ENCODE results near the gene SULT4A1.
A peak's percentile ranks its signal among the peaks of the same experiment; 100 is the strongest.
"Not testable (repeated sequence)": the region's sequence is repeated elsewhere in the genome, so short reads cannot be mapped to it uniquely, and the experiment has no call there.

SULT4A1 gene, protein sequence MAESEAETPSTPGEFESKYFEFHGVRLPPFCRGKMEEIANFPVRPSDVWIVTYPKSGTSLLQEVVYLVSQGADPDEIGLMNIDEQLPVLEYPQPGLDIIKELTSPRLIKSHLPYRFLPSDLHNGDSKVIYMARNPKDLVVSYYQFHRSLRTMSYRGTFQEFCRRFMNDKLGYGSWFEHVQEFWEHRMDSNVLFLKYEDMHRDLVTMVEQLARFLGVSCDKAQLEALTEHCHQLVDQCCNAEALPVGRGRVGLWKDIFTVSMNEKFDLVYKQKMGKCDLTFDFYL

DNA sequence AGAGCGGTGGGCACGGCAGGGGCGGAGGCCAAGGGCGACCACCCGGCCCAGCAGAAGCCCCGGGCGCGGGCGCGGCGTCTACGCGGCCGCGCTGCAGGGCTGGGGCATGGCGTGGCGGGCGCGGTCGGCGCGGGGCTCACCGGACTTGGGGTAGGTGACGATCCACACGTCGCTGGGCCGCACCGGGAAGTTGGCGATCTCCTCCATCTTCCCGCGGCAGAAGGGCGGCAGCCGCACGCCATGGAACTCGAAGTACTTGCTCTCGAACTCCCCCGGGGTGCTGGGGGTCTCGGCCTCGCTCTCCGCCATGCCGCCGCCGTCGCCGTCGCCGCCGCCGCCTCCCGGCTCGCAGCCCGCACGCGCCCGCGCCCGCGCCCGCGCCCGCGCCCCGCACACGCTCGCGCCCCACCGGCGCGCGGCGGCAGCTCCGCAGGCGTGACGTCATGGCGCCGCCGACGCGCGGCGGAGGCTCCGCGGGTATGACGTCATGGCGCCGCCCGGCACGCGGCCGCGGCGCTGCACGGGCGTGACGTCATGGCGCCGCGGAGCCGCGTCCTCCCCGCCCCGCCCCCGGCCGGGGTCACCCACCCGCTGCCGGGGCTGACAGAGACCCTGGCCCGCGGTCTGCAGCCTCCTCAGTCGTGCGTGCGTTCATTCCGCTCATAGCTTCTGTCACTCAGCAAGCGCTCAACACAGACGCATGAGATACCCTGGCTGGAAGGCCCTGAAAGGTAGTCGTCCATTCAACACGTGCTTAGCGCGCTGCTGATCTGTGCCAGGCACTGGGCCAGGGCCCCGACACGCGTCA lies at the start of gene SULT4A1:
Gene SULT4A1, minus strand, starts transcription at position 440 of the 808 bp plus-strand sequence. Its CDS starts 131 bp downstream, at position 309.
- peak in 5 of 10 donors; percentile 10 to 92 (median 80) for DNase-seq

DNA sequence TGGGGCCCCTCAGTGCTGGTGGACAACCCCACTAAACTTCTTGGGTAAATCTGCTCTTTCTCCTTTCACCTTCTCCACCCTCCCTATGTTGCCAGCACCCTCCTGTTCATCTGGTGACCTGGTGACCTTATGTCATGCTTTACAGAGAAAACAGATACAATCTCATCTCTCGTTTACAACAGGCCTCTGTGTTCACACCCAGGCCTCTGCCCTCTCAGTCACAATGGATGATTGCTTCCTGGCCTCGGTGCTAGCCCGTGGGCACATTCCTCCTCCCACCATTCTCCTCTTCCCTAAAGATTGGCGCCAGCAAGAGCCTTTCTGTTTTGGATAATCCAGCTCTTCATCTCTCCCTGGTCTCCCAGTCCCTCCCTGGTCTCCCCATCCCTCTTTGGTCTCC lies 49.0 kb upstream of the SULT4A1 start:
- DNase-seq, result no peak
- intact Hi-C loops (cut with DNase I), result no loop called here

More for the DNA sequence above, at the start of gene SULT4A1:
- intact Hi-C loops (cut with DNase I), result no loop called here

DNA sequence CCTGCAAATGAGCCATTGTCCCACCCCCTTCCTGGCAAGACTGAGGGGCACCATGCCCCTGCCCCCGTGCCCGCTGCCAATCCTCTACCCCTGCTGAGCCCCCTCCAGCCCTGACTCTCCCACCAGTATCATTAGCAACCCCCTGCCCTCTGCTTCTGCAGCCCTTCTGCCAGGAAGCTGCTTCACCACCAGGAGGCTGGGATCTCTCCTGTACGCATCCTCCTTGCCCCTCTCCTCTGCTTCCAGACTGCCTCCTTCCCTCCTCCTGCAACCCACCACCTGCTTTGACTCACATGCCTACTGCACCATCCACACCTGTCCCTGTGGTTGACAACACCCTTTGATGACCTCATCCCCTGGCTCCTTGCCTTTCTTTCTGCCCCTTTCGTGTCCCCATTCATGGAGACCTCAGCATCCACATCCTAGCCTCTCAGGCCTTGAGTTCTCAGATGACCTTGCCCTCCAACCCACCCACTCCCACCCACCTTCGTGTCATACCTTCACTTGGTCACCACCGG lies 47.9 kb upstream of the SULT4A1 start:
- intact Hi-C loops (cut with DNase I), result no loop called here
- DNase-seq, result no peak

DNA sequence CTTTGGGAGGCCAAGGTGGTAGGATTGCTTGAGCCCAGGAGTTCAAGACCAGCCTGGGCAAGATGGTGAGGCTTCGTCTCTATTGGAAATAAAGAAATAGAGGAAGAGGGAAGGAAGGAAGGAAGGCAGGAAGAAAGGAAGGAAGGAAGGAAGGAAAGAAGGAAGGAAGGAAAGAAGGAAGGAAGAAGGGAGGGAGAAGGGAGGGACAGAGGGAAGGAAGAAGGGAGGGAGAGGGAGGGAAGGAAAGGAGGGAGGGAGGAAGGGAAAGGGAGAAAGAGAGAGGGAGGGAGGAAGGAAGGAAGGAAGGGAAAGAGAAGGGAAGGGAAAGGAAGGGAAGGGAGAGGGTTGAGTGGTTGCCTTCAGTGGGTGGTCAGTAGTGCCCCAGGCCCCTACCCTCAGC lies 47.4 kb upstream of the SULT4A1 start:
- intact Hi-C loops (cut with DNase I), result no loop called here
- no peak for DNase-seq

DNA sequence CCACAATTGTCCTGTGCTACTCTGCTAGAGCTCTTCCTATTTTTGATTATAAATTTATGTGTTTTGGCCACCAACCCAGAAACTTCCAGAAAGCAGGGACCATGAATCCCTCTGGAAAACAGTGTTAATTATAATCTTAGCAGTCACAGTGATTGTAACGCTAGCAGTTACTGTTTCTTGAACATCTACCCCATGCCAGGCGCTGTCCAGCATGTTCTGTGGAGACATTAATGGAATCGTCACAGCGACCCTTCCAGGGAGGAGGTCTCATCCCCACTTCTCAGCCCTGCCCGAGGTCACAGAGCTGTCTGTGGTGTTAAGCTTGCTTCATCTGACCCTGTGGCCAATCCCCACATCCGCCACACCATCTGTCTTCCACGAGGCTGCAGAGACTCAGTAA lies 43.4 kb upstream of the SULT4A1 start:
- no peak for DNase-seq
- intact Hi-C loops (cut with DNase I), result no loop called here

DNA sequence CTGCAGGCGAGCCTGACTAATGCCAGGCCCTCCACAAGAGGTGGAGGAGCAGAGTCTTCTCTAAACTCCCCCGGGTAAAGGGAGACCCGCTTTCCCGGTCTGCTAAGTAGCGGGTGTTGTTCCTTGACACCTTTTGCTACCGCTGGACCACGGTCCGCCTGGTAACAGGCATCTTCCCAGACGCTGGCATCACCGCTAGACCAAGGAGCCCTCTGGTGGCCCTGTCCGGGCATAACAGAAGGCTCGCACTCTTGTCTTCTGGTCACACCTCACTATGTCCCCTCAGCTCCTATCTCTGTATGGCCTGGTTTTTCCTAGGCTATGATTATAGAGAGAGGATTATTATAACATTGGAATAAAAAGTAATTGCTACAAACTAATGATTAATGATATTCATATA lies 42.1 kb upstream of the SULT4A1 start:
- intact Hi-C loops (cut with DNase I), result not testable (repeated sequence)
- peak in 6 of 10 donors; percentile 25 to 93 (median 46) for DNase-seq

DNA sequence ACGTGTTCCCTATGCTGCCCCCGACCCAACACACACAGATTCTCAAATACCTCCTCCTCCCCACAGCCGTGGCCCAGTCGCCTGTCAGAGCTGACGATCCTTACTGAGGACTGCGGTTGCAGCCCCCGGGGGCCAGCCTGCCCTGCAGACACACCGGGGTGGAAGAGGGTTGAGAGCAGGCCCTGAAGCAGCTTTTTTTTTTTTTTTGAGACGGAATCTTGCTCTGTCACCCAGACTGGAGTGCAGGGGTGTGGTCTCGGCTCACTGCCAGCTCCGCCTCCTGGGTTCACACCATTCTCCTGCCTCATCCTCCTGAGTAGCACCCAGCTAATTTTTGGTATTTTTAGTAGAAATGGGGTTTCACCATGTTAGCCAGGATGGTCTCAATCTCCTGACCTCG lies 40.7 kb upstream of the SULT4A1 start:
- DNase-seq; intact Hi-C loops (cut with DNase I): not testable (repeated sequence)

DNA sequence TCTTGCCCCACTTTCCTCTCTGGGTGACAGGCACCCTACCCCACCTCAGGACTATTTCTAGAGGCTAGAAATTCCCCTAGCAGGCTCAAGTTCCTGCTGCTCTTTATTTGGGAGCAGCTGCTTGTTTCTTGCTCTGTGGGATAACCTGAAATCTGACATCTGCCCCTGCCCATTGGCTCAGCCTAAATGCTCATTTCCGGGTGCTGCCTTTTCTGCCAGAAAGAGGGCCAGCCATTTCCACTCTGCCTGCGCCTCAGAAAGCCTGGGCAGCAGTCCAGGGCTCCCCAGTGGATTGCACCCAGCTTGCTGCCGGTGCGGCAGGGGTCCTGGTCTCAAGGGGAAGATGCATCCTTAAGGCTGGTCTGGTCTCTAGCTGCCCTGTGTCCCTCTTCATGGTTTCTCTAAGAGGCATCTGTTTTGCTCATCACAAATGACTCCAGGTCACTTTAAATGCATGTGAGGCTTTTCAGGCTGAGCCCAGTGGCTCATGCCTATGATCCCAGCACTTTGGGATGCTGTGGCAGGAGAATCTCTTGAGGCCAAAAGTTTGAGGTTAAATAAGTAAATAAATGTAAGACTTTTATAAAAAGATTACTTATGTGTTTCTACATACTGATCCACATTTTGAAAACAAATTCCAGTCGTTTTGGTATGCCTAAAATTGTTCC lies 39.8 kb upstream of the SULT4A1 start:
- intact Hi-C loops (cut with DNase I), result no loop called here
- no peak for DNase-seq

DNA sequence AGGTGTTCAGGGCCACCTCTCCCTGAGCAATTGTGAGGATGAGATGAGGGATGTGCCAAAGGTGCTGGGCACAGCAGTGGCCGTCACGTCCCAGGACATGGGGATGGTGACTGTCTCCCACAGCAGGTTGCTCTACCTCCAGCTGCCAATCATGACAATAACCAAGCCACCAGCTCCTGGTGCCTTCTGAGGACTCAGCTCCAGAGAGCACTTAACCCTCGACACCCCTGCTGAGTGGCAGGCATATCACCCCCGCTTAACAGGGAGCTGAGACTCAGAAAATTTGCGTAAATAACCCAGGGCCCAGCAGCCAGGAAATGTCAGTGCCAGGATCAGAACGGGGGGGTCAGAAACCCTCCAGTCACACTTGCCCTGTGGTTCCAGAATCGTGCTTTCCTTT lies 37.9 kb upstream of the SULT4A1 start:
- DNase-seq, result no peak
- intact Hi-C loops (cut with DNase I), result no loop called here

DNA sequence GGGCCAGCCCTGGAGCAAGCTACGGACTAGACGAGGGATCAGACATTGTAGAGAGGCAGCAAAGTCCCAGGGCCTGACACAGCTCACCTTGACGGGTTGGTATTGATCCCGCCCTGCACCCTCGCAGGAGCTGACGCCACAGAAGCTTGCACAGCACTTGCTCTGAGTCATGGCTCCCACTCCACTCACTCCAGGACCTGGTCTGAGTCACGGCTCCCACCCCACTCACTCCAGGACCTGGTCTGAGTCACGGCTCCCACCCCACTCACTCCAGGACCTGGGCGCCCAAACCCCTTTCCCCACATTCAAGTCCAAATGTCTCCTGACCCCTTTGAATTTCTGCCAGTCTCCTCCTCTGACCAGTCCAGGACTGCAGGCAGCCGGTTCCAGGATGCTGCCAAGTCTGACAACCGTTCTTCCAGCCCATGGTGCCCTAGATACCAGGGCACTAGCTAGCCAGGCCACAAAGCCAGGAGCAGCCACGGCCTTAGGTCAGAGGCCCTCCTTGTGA lies 35.5 kb upstream of the SULT4A1 start:
- DNase-seq, result peak in 1 of 10 donors; percentile 21
- intact Hi-C loops (cut with DNase I), result no loop called here

DNA sequence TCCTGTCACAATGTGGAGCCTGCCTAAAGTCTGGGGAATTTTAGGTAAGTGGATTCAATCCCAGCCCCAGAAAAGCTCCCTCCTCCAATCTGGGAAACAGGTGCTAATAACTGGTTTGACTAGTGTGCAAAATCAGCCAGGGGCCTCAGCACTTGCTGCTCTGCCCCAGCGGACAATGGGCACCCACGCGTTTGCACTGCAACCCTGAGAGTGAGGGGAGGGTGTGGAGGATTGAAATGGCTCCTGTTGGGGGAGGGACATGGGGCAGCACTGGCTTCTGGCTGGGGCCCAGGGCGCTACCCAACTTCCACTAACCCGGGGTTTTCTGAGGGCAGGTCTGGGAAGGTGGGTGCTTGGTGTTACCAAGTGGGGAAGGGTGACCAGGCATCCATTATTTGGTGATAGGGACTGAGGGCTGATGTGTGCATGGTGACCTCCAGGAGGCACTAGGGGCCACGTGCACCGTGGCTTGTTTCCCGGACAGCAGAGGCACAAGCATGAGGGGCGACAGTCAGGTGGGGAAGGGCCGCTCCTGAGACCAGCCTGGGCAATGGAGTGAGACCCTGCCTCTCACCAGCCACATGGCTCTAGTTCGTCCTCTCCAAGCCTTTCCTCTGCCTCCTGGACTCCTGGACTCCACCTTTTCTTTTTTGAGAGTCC lies 33.8 kb upstream of the SULT4A1 start:
- intact Hi-C loops (cut with DNase I), result no loop called here
- DNase-seq, result peak in 3 of 10 donors; percentile 43 to 79 (median 69)

DNA sequence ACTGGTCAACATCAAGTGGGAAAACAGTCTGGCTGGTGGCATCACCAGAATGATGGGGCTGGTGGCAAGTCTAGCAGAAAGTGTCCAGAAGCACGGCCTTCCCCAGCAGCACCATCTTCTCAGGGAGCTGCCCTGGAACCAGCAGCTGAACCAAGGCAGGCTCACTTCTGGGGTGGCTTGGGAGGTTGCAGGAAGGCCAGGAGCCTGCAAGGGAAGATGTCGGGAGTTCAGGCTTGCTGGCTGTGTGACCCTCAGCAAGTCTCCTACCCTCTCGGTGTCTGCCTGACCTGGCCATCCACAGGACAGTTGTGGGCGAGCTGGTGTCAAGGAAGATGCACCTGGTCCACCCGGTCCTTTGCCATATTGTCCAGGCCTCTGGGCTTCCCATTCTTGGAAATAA lies 31.8 kb upstream of the SULT4A1 start:
- DNase-seq, result peak in 3 of 10 donors; percentile 22 to 56 (median 24)
- intact Hi-C loops (cut with DNase I), result no loop called here

DNA sequence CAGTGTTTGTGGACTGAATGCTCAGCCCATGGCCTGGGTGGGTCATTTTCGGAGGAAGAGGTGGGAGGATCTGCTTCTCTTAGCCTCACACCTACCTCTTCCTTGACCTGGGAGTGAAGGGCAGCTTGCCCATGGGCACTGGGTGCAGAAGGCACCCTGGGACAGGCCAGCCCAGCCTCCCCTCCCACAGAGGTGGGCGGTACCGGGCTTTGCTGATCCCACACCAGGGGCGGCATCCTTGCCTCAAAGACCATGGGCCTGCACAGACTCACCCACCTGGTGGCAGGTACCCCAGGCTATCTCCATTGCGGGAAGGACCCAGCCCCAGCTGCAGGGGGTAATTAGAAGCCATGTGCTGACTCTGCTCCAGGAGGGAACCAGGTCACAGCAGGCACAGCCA lies 31.0 kb upstream of the SULT4A1 start:
- intact Hi-C loops (cut with DNase I), result no loop called here
- peak in 3 of 10 donors; percentile 51 to 57 (median 54) for DNase-seq

DNA sequence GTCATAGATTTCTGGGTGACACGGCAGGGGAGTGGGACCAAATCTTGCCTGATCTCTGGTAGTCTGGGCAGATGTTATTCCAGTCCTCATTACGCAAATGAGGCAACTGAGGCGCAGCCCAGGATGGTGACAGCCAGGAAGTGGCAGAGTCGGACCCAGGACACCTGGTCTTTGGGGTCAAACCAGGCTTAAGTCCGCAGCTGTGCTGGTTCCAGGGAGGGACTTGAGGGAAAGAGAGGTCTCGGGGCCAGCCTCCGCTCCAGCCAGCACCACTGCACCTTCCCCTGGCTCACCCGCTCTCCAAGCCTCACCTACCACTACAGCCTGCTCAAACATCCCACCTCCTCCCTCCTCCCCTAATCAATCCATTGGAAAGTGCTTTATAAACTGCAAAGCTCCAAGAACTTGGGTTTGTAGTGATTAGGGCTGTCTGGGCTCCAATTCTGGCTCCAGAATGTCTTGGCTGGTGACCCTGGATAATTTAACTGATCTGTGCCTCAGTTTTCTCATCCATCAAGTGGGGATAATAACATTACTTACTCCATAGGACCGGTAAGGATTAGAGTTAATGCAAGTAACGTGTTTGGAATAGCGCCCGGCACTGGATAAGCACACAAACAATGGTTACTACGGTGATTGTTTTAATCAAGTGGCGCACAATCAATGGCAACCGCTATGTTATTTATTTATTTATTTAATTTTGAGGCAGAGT lies 30.0 kb upstream of the SULT4A1 start:
- no peak for DNase-seq
- intact Hi-C loops (cut with DNase I), result no loop called here

DNA sequence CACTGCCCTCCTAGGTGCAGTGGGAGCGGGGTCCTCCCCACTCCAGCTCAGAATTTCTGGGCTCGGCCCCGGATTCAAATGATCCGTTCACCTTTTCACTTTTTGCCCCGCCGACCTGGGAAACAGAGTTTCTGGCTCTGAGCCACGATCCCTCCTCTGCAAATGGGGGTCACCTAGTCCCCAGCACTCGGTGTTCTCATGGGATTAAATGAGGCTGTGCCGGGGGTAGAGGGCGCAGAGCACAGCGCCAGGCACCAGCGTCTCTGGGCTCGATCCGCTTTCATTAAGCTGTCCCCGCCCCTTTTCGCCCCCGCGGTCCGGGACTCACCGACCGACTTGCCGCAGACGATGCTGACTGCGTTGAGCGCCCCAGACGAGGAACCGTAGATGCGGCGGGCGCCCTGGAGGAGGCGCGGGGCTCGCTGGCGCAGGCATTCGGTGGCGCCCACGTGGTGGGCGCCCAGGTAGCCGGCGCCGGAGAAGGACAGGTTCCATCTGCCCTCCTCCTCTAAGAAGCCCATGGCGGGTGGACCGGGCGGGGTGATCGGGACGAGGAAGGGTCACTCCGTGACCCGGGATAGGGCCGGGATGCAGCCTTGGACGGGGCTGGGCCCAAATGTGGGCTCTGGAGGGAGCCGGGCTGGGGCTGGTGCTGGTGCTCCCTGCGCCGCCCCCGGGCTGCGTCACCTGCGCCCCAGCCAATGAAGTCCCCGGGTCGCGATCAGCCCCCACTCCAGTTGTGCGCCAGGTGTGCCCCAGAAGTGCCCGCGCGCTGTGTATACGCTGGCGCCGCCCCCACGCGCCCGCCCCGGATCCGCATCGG lies 29.3 kb upstream of the SULT4A1 start, which contains the start of gene PNPLA5:
Gene PNPLA5, minus strand, starts transcription at position 654 of the 823 bp plus-strand sequence. Its CDS starts 133 bp downstream, at position 521.
- peak in 7 of 10 donors; percentile 25 to 92 (median 43) for DNase-seq
- intact Hi-C loops (cut with DNase I), result no loop called here

DNA sequence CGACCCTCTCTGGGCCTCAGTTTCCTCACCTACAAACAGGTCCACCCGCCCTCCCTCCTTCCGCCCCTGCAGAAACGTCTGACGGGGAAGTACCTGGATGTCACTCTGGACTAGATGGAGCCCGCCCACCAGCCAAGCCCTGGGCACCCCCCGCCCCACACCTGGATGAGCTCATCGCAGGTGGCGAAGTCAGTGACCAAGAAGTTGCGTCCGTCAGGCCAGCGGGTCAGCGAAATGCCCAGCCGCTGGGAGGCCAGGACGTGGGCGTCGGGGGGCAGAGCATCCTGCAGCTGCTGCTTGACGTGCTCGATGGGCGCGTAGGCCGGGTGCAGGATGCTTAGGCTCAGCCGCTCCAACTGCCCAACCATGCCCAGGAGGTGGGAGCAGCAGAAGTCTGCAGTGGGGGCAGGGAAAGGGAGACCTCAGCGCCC lies 28.6 kb upstream of the SULT4A1 start:
- peak in 3 of 10 donors; percentile 26 to 69 (median 66) for DNase-seq
- intact Hi-C loops (cut with DNase I), result no loop called here

DNA sequence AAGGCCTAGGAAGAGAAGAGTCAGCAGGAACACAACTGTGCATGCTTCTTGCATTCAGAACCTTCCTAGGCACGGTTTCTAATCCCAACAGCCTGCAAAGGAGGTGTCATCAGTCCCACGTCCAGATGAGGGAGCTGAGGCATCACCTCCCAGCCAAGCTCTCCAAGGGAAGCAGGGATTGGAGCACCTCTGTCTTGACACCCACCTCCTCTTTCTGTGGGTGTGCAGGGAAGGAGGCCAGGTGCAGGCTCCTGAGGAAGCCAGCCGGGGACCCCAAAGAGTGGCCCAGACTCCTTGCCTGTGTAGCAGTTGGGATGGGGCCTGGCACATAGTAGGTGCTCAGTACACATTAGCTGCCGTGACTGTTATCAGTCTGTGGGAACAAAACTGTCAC lies 27.5 kb upstream of the SULT4A1 start:
- DNase-seq, result peak in 4 of 10 donors; percentile 7 to 52 (median 40)
- intact Hi-C loops (cut with DNase I), result no loop called here

DNA sequence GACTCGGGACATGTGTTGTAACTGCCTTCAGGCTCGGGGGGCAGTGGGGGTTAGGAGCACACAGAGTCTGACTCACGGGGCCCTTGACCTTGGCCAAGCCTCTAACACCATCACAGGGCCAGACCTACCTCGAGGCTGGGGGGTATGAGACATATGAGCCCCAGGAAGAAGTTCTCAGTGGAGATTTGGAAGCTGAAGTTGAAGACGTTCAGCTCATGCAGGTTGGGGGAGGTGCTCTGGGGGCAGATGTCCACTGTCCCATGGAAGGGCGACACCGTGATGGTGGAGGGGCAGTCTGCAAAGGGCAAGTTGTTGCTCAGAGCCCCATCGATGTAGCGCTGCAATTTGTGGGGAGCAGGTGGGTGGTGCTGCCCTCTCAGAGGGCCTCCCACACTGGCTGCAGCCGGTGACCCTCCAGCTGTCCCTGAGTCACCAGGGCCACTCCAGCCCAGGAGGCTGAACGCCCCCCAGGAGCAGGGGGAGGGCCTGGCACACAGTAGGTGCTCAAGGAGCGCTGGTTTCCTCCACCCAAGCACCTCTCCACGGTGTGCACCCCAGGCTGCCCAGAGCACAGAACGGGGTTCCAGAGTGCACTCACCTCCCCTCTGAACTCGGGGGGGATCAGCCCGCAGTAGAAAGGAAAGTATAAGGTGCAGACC lies 27.0 kb upstream of the SULT4A1 start:
- intact Hi-C loops (cut with DNase I), result no loop called here
- DNase-seq, result peak in 4 of 10 donors; percentile 4 to 59 (median 52)

All from posterior cingulate gyrus (tissue), 11 donors.